HCT116 (cell line): Measurements from ENCODE around the gene KCNN3. TPM values are rescaled to one million over a fixed set of nuclear protein-coding genes. Genes with fewer than 3 reads are reported as not detected.

Source experiments
- ATAC-seq: fragments of 200-7000 bp; cut with Tn5 transposase; 2 replicates; pipeline ENCODE4 v1.9.1; 2020; ENCODE audit warnings: mild to moderate bottlenecking, moderate library complexity
- BruUV-seq: library from RNA; stranded (reverse); fragments of 400-500 nt; replicated peaks from 2 replicates; lab custom pipeline; 2021; lab: Mats Ljungman, UMichigan
- CTCF ChIA-PET: fragments of 300-600 bp; sonication (Branson Sonifier 250); formaldehyde crosslinking; loops from one replicate; lab custom pipeline; 2021; ENCODE audit warnings: antibody characterized with exemption; lab: Charles Lee
- POLR2A ChIA-PET: fragments of 300-600, 350-600 bp; sonication (Branson Sonifier 250); formaldehyde crosslinking; loops from one replicate; lab custom pipeline; 2021; ENCODE audit warnings: antibody characterized with exemption; lab: Charles Lee
- RAD21 ChIA-PET, 2 experiments: fragments of 300-600 bp; sonication (Branson Sonifier 250); formaldehyde crosslinking; loops; one replicate each; lab custom pipeline; 2023; ENCODE audit warnings: low total read pairs in 2 of 2; ENCODE audit not compliant: uncharacterized antibody in 2 of 2, unreplicated experiment in 2 of 2, low non-redundant PET in 1 of 2; lab: Charles Lee
- DNase-seq: peaks from one replicate; pipeline ENCODE4 v3.0.0-alpha.2; 2010; ENCODE audit warnings: low read depth, low spot score
- H2AFZ ChIP-seq: fragments of 200-600 bp; shearing (Covaris generic), sonication (generic); 2 replicates; pipeline ENCODE4 v1.6.1; 2017; ENCODE audit warnings: low read depth, mixed run types, mixed read lengths, antibody characterized with exemption, low read length; ENCODE audit not compliant: poor library complexity, severe bottlenecking
- H3K27ac ChIP-seq: 2 replicates; pipeline ENCODE4 v1.5.1; 2012; ENCODE audit warnings: low read depth, low read length
- H3K27me3 ChIP-seq: fragments of 200-600 bp; sonication (generic); 2 replicates; pipeline ENCODE4 v1.6.1; 2016; ENCODE audit warnings: mixed run types, low read length, mixed read lengths; ENCODE audit not compliant: insufficient read depth
- H3K36me3 ChIP-seq, 2 experiments: fragments of 200-500 bp in 1 of 2; fragments of 200-600 bp in 1 of 2; sonication (Bioruptor generic) in 1 of 2; sonication (generic) in 1 of 2; 2 replicates each; pipeline versions ENCODE4 v1.5.1 to v1.6.1; 2014 to 2016; ENCODE audit warnings: low read length in 2 of 2, inconsistent platforms in 1 of 2, mixed read lengths in 1 of 2, mixed run types in 1 of 2; ENCODE audit not compliant: insufficient read depth in 2 of 2, control insufficient read depth in 1 of 2
- H3K4me1 ChIP-seq, 2 experiments: fragments of 200-600 bp in 1 of 2; sonication (generic) in 1 of 2; 2 replicates each; pipeline versions ENCODE4 v1.5.1 to v1.6.1; 2012 to 2017; ENCODE audit warnings: low read length in 2 of 2, inconsistent platforms in 1 of 2, mild to moderate bottlenecking in 1 of 2, mixed read lengths in 1 of 2, mixed run types in 1 of 2, moderate library complexity in 1 of 2; ENCODE audit not compliant: insufficient read depth in 2 of 2, control insufficient read depth in 1 of 2
- H3K4me2 ChIP-seq: fragments of 200-600 bp; sonication (generic); 2 replicates; pipeline ENCODE4 v1.6.1; 2017; ENCODE audit warnings: mixed run types, low read length, mixed read lengths
- H3K4me3 ChIP-seq, 2 experiments: fragments of 200-600 bp in 1 of 2; sonication (generic) in 1 of 2; replicated peaks in 1 of 2; 2 replicates each; pipeline ENCODE4 v1.5.1; 2011 to 2016; ENCODE audit warnings: low read length in 2 of 2, control low read depth in 1 of 2, low read depth in 1 of 2, mild to moderate bottlenecking in 1 of 2, mixed read lengths in 1 of 2, mixed run types in 1 of 2
- H3K79me2 ChIP-seq: fragments of 200-600 bp; sonication (generic); 2 replicates; pipeline ENCODE4 v1.6.1; 2017; ENCODE audit warnings: mild to moderate bottlenecking, mixed run types, low read length, moderate library complexity, mixed read lengths; ENCODE audit not compliant: insufficient read depth
- H3K9ac ChIP-seq: fragments of 200-600 bp; sonication (generic); 2 replicates; pipeline ENCODE4 v1.6.1; 2016; ENCODE audit warnings: low read length, mixed read lengths
- H3K9me2 ChIP-seq: fragments of 200-600 bp; sonication (generic), shearing (Covaris generic); 2 replicates; pipeline ENCODE4 v1.6.1; 2017; ENCODE audit warnings: mixed run types, mild to moderate bottlenecking, moderate library complexity; ENCODE audit not compliant: insufficient read depth
- H3K9me3 ChIP-seq, 2 experiments: fragments of 200-500 bp in 1 of 2; fragments of 200-600 bp in 1 of 2; sonication (Bioruptor generic) in 1 of 2; sonication (generic) in 1 of 2; 2 replicates each; pipeline ENCODE4 v1.6.1; 2014 to 2017; ENCODE audit warnings: low read length in 2 of 2, mixed read lengths in 2 of 2, inconsistent platforms in 1 of 2, low read depth in 1 of 2, mild to moderate bottlenecking in 1 of 2, mixed run types in 1 of 2, moderate library complexity in 1 of 2; ENCODE audit not compliant: control insufficient read depth in 1 of 2, insufficient read depth in 1 of 2
- H4K20me1 ChIP-seq: fragments of 200-600 bp; sonication (generic), shearing (Covaris generic); 2 replicates; pipeline ENCODE4 v1.6.1; 2017; ENCODE audit warnings: mixed run types, mild to moderate bottlenecking, moderate library complexity; ENCODE audit not compliant: insufficient read depth
- CBX3 ChIP-seq: IDR thresholded peaks from 2 replicates; pipeline ENCODE4 v1.6.1; 2012; ENCODE audit warnings: low read depth
- CTCF ChIP-seq, 3 experiments: fragments of 200-600 bp in 1 of 3; sonication (generic) in 1 of 3; IDR thresholded peaks in 2 of 3; conservative IDR thresholded peaks in 1 of 3; 2 replicates each; pipeline ENCODE4 v1.5.1; 2012 to 2017; ENCODE audit warnings: low read depth in 2 of 3, low read length in 2 of 3, antibody characterized with exemption in 1 of 3, borderline replicate concordance in 1 of 3, control low read depth in 1 of 3, mild to moderate bottlenecking in 1 of 3, mixed read lengths in 1 of 3, mixed run types in 1 of 3, moderate library complexity in 1 of 3; ENCODE audit not compliant: insufficient read depth in 1 of 3
- EGR1 ChIP-seq: IDR thresholded peaks from 2 replicates; pipeline ENCODE4 v1.6.1; 2012; ENCODE audit warnings: low read depth
- ELF1 ChIP-seq: IDR thresholded peaks from 2 replicates; pipeline ENCODE4 v1.6.1; 2012; ENCODE audit warnings: low read depth, borderline replicate concordance
- EZH2 ChIP-seq: fragments of 200-600 bp; sonication (generic); IDR thresholded peaks from 2 replicates; pipeline ENCODE4 v1.6.1; 2017; ENCODE audit warnings: antibody characterized with exemption, mixed run types
- EZH2phosphoT487 ChIP-seq: fragments of 200-600 bp; IDR thresholded peaks from 2 replicates; pipeline ENCODE4 v1.6.1; 2018; ENCODE audit warnings: antibody characterized with exemption, borderline replicate concordance
- FOSL1 ChIP-seq: IDR thresholded peaks from 2 replicates; pipeline ENCODE4 v1.6.1; 2012; ENCODE audit warnings: low read depth
- JUND ChIP-seq: IDR thresholded peaks from 2 replicates; pipeline ENCODE4 v1.6.1; 2012
- MAX ChIP-seq: IDR thresholded peaks from 2 replicates; pipeline ENCODE4 v1.6.1; 2012
- POLR2A ChIP-seq: IDR thresholded peaks from 2 replicates; pipeline ENCODE4 v1.7.0; 2011; ENCODE audit warnings: borderline replicate concordance; ENCODE audit not compliant: insufficient read depth, insufficient read length; ENCODE audit errors: extremely low read depth
- POLR2AphosphoS5 ChIP-seq: IDR thresholded peaks from 2 replicates; pipeline ENCODE4 v1.6.1; 2011; ENCODE audit warnings: mild to moderate bottlenecking, low read depth, low read length, moderate library complexity
- RAD21 ChIP-seq: IDR thresholded peaks from 2 replicates; pipeline ENCODE4 v1.6.1; 2012; ENCODE audit warnings: low read depth, mild to moderate bottlenecking
- REST ChIP-seq: IDR thresholded peaks from 2 replicates; pipeline ENCODE4 v1.6.1; 2012; ENCODE audit warnings: low read depth
- SP1 ChIP-seq: IDR thresholded peaks from 2 replicates; pipeline ENCODE4 v1.6.1; 2012; ENCODE audit warnings: low read depth
- SRF ChIP-seq: IDR thresholded peaks from 2 replicates; pipeline ENCODE4 v1.6.1; 2012; ENCODE audit warnings: low read depth
- TCF7L2 ChIP-seq: IDR thresholded peaks from 2 replicates; pipeline ENCODE4 v1.7.0; 2011; ENCODE audit warnings: borderline replicate concordance, inconsistent platforms; ENCODE audit not compliant: insufficient read depth, insufficient read length; ENCODE audit errors: extremely low read depth
- ZNF274 ChIP-seq: fragments of 200-500 bp; sonication (Bioruptor generic); IDR thresholded peaks from 2 replicates; pipeline ENCODE4 v1.6.1; 2014; ENCODE audit warnings: mild to moderate bottlenecking, low read depth, low read length, inconsistent platforms
- intact Hi-C: fragments of 100-400 bp; cut with micrococcal nuclease; formaldehyde crosslinking; loops from 2 replicates; pipeline ENCODE4 v1.10.0; 2022
- total RNA-seq: library from RNA; stranded (reverse); gene quantifications from one replicate; pipeline ENCODE4 v1.2.1, GENCODE V29; 2021; ENCODE audit not compliant: unreplicated experiment

The KCNN3 gene
- total RNA-seq, 1 experiment from 2014 or later: 1.1 TPM

GRCh38 chr1:154838461-154838860 is 31.6 kb downstream of the KCNN3 start (continued):
- TF ChIP-seq REST (no peak), JUND (no peak), POLR2AphosphoS5 (no peak), SRF (no peak), POLR2A (no peak), EZH2 (no peak)

GRCh38 chr1:154837672-154838171 is 32.4 kb downstream of the KCNN3 start:
- H3K9me2 ChIP-seq: no peaks in the 10 kb centered on the region
- H4K20me1 ChIP-seq: no peaks in the 10 kb centered on the region
- no peaks in the 10 kb centered on the region for H3K4me1 ChIP-seq
- intact Hi-C loops: no loop called here
- ATAC-seq (no peak), DNase-seq (no peak)
- ChIA-PET CTCF (no interaction called here), RAD21 (interaction anchor here in 1 of 2 experiments (0.6 kb wide), 1 partner anchor 188 kb away, joined by 5 read pairs; no protein-coding TSS in a partner anchor), POLR2A (no interaction called here)
- H3K9me3 ChIP-seq: no peaks in the 10 kb centered on the region
- H3K27ac ChIP-seq: no peak overlapping the region
- peaks cover 6% of the 10 kb centered on the region; the same call in 1 of the 2 replicates for H3K27me3 ChIP-seq
- no peak overlapping the region for H3K4me2 ChIP-seq
- no TSS peak for BruUV-seq
- no peaks in the 10 kb centered on the region for H3K36me3 ChIP-seq
- no peak overlapping the region for H3K9ac ChIP-seq
- no peaks in the 10 kb centered on the region for H3K79me2 ChIP-seq
- H2AFZ ChIP-seq: no peak overlapping the region
- H3K4me3 ChIP-seq: no peak overlapping the region
- TF ChIP-seq JUND (no peak), CBX3 (no peak), MAX (no peak), TCF7L2 (no peak), RAD21 (no peak), SP1 (no peak), EZH2 (no peak), FOSL1 (no peak), EGR1 (no peak), REST (no peak), POLR2AphosphoS5 (no peak), CTCF (IDR thresholded peaks at IDR 0.05 in 2 of 3, conservative IDR thresholded peaks at IDR 0.05 in 1 of 3; ENCODE audit: borderline replicate concordance in 1 of 3, insufficient read depth in 1 of 3, low read depth in 2 of 3, low read length in 2 of 3) (no peak), ZNF274 (no peak), ELF1 (no peak), POLR2A (no peak), EZH2phosphoT487 (no peak)
